CD4-positive, alpha-beta T cell treated with Interleukin-15 for 1 hour (primary cell): ENCODE data around the gene H1-8.
"Not testable (repeated sequence)": the region's sequence is repeated elsewhere in the genome, so short reads cannot be mapped to it uniquely, and the experiment has no call there.

Experiments used
- DNase-seq: peaks from one replicate; pipeline ENCODE4 v3.0.0-alpha.2; 2020

H1-8 gene, protein sequence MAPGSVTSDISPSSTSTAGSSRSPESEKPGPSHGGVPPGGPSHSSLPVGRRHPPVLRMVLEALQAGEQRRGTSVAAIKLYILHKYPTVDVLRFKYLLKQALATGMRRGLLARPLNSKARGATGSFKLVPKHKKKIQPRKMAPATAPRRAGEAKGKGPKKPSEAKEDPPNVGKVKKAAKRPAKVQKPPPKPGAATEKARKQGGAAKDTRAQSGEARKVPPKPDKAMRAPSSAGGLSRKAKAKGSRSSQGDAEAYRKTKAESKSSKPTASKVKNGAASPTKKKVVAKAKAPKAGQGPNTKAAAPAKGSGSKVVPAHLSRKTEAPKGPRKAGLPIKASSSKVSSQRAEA

DNA sequence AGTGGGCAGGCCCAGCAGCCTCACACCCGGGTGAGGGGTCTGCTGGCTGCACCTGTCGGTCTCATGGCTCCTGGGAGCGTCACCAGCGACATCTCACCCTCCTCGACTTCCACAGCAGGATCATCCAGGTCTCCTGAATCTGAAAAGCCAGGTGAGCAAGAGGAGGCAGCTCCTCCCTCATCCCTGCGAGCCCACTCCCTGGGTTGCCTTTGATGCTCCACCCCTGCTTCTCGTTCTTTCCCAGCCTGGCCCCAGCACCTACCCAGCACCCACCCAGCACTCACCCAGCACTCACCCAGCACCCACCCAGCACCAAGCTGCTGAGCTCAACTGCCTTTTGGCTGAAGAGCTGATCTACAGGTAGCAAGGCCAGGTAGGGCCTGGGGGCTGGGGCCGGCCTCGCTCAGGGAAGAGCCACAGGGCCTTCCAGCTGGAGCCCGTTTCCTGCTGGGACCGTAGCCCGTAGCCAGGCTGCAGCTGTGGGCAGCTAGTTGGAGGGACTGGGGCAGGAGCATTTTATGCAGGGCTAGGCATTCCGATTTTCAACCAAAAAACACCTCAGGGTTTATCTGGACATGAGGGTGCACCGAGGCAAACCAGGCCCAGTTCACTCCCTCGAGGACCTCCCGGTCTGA lies at the start of gene H1-8:
H1-8 (plus strand) TSS at position 20 of the 635 bp plus-strand sequence; CDS start at position 64, 44 bp downstream.
- DNase-seq, result no peak

DNA sequence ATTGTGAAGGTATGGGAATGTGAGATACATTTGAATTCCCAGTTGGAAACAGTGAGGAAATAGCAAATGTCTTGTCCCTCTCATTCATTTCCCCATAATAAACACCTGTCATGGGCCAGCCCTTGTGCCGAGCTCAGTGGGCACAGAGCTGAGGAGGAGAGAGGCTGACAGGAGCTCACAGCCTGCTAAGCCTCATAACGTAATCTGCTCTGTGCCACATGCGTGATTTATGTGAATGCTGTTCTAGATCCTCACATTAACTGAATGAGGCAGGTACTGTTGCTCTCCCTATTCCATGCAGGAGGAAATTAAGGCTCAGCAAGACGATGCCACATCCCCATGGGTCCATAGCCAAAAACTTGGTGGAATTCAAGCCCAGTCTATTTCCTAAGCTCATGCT lies 49.8 kb upstream of the H1-8 start:
- no peak for DNase-seq

- not testable (repeated sequence) for DNase-seq
Measured at GRCh38 chr3:129494499-129494898, 48.5 kb upstream of the H1-8 start.

- DNase-seq, result not testable (repeated sequence)
Measured at GRCh38 chr3:129495006-129495639, 47.9 kb upstream of the H1-8 start.

GRCh38 chr3:129497876-129498275 lies 45.1 kb upstream of the H1-8 start:
- not testable (repeated sequence) for DNase-seq

DNA sequence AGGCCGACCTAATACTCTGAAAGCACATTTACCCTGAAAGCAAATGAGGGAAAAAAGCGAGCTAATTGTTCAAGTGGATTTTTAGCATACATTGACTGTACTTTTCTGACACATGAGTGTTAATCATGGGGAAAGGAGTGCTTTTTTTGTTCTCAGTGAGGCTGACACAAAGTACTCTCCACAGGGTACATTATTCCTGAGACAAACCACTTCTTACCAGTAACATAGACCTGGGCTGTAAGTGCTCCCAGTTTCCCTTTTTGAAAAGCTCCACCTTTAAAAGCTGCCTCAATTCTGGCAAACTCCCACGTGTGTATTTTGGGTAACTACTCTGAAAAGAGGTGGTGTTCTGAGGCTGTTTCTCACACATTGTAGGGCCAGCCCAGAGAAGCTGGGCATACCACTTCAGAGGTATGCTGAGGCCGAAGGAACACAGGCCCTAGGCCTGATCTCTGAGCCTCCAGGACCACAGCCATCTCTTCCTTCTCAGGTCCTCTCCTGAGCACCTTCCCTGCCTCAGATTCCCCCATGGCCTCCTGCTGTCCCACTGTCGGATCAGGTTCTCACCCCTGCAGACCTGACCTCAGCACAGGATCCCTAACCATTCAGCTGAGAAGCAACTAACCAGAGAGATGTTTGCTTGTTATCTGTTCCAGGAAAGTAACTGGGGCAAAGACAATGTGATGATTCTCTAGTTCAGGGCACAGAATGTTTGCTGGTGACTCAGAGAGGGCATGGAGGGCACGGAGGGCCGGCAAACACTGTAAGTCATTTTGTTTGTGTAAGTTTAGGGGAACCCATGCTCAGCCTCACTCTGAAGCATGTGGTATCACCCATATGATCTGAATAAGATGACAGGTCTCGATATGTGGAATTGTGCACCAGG lies 44.1 kb upstream of the H1-8 start:
- DNase-seq, result not testable (repeated sequence)

GRCh38 chr3:129499604-129500333 lies 43.2 kb upstream of the H1-8 start:
- DNase-seq, result not testable (repeated sequence)

- no peak for DNase-seq
Measured at GRCh38 chr3:129500334-129500658, 42.7 kb upstream of the H1-8 start.

- DNase-seq, result no peak
Measured at GRCh38 chr3:129501630-129502029, 41.3 kb upstream of the H1-8 start.

- no peak for DNase-seq
Measured at GRCh38 chr3:129502641-129503408, 40.1 kb upstream of the H1-8 start.

GRCh38 chr3:129503471-129504291 lies 39.3 kb upstream of the H1-8 start:
- DNase-seq, result no peak

GRCh38 chr3:129504471-129505100 lies 38.4 kb upstream of the H1-8 start:
- no peak for DNase-seq

DNA sequence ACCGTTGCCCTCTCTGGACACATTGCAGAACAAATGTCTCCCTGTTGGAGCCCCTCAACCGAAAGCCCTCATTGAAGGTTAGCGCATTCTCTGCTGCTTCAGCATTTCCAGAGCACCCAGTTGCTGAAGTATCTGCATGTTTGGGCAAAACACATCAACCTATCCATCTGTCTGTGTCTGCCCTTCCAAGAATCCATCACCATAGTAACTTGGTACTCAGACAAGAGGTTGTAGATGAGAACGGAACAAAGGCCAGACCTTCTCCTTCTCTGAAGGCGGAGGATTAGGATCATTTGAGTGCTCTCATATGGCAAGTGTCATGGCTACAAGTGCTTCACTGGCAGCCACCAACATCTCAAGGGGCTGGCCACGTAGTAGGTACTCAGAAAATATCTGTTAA lies 37.6 kb upstream of the H1-8 start:
- DNase-seq, result no peak

DNA sequence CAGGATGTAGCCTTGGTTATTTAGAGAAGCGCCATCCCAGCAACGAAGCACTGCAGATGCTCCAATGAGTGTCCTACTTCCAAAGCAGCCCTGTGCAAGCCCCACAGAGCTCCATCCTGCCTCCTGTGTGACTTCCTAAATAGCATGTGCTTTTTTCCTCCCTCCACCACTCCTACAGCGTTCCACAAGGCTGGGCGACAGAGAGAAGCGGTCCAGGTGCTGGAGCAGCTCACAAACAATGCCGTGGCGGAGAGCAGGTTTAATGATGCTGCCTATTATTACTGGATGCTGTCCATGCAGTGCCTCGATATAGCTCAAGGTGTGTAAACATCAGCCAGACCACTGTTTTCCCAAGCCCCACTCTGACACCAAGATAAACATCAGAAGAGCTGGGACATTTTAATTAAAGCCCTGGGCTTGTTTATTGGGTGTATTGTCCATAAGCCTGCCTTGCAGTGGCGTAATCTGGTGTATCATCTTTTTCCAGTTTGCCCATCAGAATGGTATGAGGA lies 36.7 kb upstream of the H1-8 start:
- no peak for DNase-seq

GRCh38 chr3:129507181-129507831 lies 35.7 kb upstream of the H1-8 start:
- no peak for DNase-seq

DNA sequence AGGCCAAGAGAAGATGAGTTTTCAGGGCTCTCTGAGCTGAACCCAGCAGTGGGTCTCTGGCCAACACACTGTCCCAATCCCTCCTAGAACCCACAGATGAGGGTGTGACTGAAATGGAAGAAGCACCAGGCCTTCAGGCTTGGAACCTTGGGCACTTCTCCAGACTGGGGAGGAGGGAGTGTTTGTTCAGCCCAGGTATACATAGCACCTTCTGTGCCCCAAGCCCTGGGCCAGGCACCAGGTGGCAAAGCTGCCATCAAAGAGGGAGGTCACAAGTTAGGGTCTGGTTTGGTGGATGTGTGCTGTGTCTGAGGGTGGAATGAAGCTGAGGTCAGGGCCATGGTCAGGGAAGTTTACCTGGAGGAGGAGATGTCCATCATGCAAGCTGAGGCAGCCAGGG lies 30.4 kb upstream of the H1-8 start:
- no peak for DNase-seq

- no peak for DNase-seq
Measured at GRCh38 chr3:129513705-129514104, 29.3 kb upstream of the H1-8 start.

GRCh38 chr3:129514110-129514509 lies 28.9 kb upstream of the H1-8 start:
- no peak for DNase-seq

DNA sequence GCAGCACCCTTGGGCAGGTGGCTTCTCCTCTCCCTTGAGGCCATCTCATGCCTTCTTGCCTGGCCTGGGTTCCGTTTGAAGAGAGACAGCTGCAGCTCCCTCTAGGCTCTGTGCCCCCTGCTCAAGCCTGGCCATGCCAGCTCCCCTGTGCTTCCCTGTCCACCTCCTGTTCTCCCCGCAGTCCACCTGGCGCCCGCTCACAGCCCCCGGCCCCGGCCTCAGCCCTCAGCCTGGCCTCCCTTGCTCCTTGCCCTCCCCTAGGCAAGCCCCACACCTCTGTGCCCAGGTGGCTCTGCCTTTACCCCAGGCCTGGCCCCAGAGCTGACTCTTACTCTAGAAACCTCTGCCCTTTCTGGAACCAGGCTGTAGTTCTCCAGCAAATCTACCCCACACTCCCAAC lies 28.4 kb upstream of the H1-8 start:
- no peak for DNase-seq
